Motor neuron (in vitro differentiated cells): ENCODE measurements around the gene POU6F1. TPM values are rescaled to one million over a fixed set of nuclear protein-coding genes. Genes with fewer than 3 reads are reported as not detected.
A peak's percentile ranks its signal among the peaks of the same experiment; 100 is the strongest.
"Not testable (repeated sequence)": the region's sequence is repeated elsewhere in the genome, so short reads cannot be mapped to it uniquely, and the experiment has no call there.

Experiments
- ATAC-seq, 8 experiments: fragments of 200-7000 bp; cut with Tn5 transposase; replicated peaks in 6 of 8; 2 replicates each; pipeline ENCODE4 v1.8.0; 2021; ENCODE audit warnings: mild to moderate bottlenecking in 8 of 8, moderate library complexity in 8 of 8
- H3K27ac ChIP-seq, 2 donors: fragments of 250-450 bp; sonication (Bioruptor Pico); 2 replicates each; pipeline ENCODE4 v1.9.0; 2021; ENCODE audit warnings: antibody characterized with exemption in 2 of 2, mild to moderate bottlenecking in 2 of 2, moderate library complexity in 1 of 2
- H3K4me1 ChIP-seq, 2 donors: fragments of 250-450 bp; sonication (Bioruptor Pico); replicated peaks in 1 of 2; 2 replicates each; pipeline ENCODE4 v1.6.1; 2021; ENCODE audit warnings: antibody characterized with exemption in 2 of 2, mild to moderate bottlenecking in 2 of 2, moderate library complexity in 1 of 2
- H3K4me3 ChIP-seq, 5 donors: fragments of 250-450 bp; sonication (Bioruptor Pico); 2 replicates each; pipeline ENCODE4 v1.9.0; 2021; ENCODE audit warnings: antibody characterized with exemption in 5 of 5, mild to moderate bottlenecking in 5 of 5, moderate library complexity in 4 of 5
- WGBS, 10 experiments: fragments of 450-650 bp; shearing (Covaris generic); methylation state at CpG; one replicate each; pipeline ENCODE4 v1.0.0; 2022; 5-methylcytosine and 5-hydroxymethylcytosine counted together
- in situ Hi-C, 9 experiments: fragments of 400-800 bp; cut with MboI; loops; one replicate each; pipeline ENCODE4 v1.15.0; 2021; ENCODE audit warnings: low sequenced_read_pairs in 9 of 9, low pct_unique_long_range_greater_than_20kb in 2 of 9; ENCODE audit not compliant: unreplicated experiment in 9 of 9
- total RNA-seq, 8 experiments: library from RNA; unstranded; fragments of 300-600 nt; gene quantifications; 2 replicates each; pipeline versions ENCODE4 v1.2.3 to v1.2.4, GENCODE V29; 2022

POU6F1 gene
- total RNA-seq, 8 experiments from 2014 or later: 3.2 to 28.7 (median 6.0) TPM

DNA sequence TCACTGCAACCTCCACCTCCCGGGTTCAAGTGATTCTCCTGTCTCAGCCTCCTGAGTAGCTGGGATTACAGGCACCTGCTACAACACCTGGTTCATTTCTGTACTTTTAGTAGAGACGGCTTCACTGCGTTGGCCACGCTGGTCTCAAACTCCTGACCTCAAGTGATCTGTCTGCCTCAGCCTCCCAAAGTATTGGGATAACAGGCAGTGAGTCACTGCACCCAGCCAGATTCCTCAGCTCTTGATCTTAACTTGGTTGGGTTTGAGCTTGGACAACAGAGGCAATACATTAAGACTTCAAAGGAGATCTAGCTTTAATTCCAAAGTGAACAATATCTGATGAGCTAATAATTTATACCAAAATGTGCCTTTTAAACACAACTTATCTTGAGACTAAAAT is 26.4 kb upstream of the POU6F1 start:
- no peak for ATAC-seq
- in situ Hi-C loops: no loop called here
- Histone ChIP-seq H3K27ac (no peak overlapping the region), H3K4me3 (no peak overlapping the region), H3K4me1 (peaks cover 9 to 10% of the 10 kb centered on the region in 2 donors)
- 80 to 100% (median 92%) methylated on average over 1 to 4 of the region's 4 CpGs; no CpG with 5 or more reads in 4 of the 10 experiments for WGBS, 10 experiments

DNA sequence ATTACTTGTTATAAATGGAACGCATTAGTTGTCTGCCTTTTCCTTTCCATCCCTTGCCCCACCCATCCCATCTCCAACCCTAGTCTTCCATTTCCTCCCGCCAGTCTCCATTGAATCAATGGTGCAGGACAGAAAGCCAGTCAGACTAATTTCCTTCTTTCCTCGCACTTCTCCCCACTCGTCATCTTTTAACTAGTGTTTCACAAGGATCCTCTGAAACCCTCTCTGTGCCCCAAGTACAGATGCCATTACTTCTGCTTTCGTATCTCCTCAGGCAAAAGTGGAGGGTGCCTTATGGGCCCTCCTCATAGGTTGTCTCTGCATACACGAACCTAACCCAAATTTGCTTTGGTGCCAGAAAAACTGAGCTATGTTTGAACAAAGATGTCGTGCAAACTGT is 25.0 kb upstream of the POU6F1 start:
- no peak for ATAC-seq
- in situ Hi-C loops: no loop called here
- Histone ChIP-seq H3K4me1 (peaks cover 9 to 10% of the 10 kb centered on the region in 2 donors), H3K4me3 (no peak overlapping the region), H3K27ac (no peak overlapping the region)
- WGBS, 10 experiments: 80 to 100% (median 90%) methylated on average over 1 to 6 of the region's 7 CpGs; no CpG with 5 or more reads in 1 of the 10 experiments

DNA sequence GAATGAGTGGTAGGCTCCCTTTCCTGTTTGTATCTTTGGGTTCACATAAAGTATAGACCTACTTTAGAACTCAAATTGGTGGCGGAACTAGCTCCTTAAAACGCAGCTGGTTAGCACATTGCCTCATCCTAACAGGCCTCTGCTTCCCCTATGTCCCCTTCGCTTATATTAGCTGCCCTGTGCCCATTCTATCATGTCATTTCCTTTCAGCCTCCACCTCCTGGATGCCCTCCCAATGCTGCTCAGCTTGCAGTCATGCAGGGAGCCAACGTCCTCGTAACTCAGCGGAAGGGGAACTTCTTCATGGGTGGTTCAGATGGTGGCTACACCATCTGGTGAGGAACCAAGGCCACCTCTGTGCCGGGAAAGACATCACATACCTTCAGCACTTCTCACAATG is 24.3 kb upstream of the POU6F1 start:
- WGBS, 10 experiments: 88 to 100% (median 95%) methylated on average over 1 to 6 of the region's 7 CpGs
- no peak overlapping the region for H3K27ac ChIP-seq

DNA sequence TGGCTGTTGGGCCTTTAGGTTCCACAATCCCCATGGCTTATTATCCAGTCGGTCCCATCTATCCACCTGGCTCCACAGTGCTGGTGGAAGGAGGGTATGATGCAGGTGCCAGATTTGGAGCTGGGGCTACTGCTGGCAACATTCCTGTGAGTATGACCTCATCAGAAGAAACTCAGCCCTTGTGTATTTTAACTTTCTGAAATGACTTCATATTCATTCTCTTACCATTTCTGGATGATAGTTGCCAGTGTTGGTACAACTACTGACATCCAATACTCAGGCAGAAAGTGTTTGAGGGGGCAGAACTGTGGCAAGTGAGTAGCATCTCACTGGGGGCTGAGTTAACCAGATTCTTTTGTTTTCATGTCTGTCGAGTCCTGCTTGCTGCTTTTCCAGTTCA is 23.1 kb upstream of the POU6F1 start:
- 71 to 100% (median 100%) methylated on average over 1 to 2 of the region's 2 CpGs; no CpG with 5 or more reads in 3 of the 10 experiments for WGBS, 10 experiments
- in situ Hi-C loops: no loop called here
- no peak overlapping the region for H3K4me3 ChIP-seq
- no peak for ATAC-seq
- H3K27ac ChIP-seq: no peak overlapping the region
- peaks cover 0 to 5% of the 10 kb centered on the region in 2 donors for H3K4me1 ChIP-seq

More for the DNA sequence above, 24.3 kb upstream of the POU6F1 start:
- ATAC-seq: no peak
- Histone ChIP-seq H3K4me1 (peaks cover 4 to 5% of the 10 kb centered on the region in 2 donors), H3K4me3 (no peak overlapping the region)
- in situ Hi-C loops: no loop called here

DNA sequence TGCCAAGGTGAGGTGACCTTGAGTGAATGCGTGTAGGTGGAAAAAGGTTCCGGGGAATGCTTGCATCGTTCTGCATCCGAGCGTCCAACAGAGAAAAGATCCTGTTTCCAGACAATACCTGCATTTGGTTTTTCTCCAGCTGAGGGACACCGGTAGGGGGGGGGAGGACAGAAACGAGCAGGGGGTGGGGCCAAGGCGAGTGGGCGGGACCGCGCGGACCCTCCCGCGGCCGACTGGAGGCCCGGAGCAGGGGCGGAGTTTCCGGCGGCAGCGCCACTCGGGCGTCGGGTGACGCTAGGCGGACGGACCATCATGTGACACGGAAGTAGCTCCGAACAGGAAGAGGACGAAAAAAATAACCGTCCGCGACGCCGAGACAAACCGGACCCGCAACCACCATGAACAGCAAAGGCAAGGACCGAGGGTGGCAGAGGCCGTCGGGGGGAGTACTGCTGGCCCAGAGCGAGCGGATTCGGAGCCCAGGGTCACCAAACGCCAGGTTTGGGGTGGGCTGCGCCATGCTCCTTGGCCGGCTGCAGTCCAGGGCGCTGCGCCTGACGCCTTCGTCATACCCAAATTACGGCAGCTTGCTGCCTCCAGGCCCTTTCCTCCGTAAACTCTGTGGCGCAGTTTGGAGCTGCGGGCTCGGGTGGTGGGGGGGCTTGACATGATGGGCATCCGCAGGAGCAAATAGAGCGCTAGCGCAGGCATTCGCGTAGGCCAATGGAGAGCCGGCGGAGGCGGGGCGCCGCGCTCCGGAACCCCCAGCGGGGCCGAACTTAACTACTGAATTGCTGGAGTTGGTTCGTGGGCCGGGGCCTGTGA is 20.9 kb upstream of the POU6F1 start, which contains the start of gene DAZAP2:
DAZAP2 (plus strand) TSS at position 317 of the 825 bp plus-strand sequence; CDS start at position 399, 82 bp downstream.
- H3K4me1 ChIP-seq: peaks cover 0 to 5% of the 10 kb centered on the region in 2 donors
- peak within 1 kb of the TSS; percentile 97 to 99 for H3K27ac ChIP-seq
- in situ Hi-C loops: no loop called here
- peak; percentile 87 to 97 (median 96) for ATAC-seq
- 0 to 3% (median 0%) methylated on average over 1 to 17 of the region's 70 CpGs; no CpG with 5 or more reads in 5 of the 10 experiments for WGBS, 10 experiments
- H3K4me3 ChIP-seq: peak within 1 kb of the TSS; percentile 93 to 100 (median 99)

DNA sequence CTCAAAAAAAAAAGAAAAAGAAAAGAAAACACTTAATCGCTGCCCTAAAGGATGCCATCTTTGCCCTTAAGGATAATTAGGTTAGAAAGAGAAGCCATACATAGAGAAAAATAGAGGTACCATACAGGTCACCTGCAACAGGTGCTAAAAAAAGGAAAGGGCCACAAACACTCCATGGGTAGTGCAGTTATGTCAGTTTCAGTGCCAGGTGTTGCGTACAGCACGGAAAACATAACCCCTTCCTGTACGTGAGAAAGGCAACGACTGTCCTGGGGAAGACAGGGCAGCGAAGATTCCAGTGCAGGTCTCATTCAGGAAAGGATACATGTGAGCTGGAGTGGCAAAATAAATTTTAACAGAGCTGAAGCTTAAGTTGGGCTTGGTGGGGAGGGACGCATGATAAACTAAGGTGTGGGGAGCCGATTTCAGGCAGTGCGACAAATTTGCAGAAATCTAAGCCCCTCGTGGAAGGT is 20.2 kb upstream of the POU6F1 start:
- peak in 4 of 8 experiments; percentile 0 to 1 (median 0) for ATAC-seq
- 10 to 100% (median 39%) methylated on average over 1 to 8 of the region's 10 CpGs for WGBS, 10 experiments
- Histone ChIP-seq H3K27ac (peak overlapping the region; percentile 66 to 71), H3K4me1 (peaks cover 0 to 5% of the 10 kb centered on the region in 2 donors), H3K4me3 (peak overlapping the region; percentile 93 to 100 (median 99))
- in situ Hi-C loops: no loop called here

DNA sequence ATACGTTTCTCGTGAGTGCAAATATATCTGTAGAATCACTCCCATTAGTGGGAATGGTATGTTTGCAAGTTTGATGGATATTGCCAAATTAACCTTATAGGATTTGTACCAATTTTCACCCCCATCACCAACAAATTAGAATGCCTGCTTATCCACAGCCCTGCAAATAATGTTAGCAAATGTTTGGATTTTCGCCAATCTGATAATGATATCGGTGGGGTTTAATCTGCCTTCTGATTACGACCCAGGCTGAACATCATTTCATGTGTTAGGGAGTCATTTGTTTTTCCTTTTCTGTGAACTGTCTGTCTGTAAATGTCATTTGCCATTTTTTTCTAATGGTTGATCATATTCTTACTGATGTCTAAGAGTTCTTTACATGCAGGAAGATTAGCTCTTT is 16.7 kb upstream of the POU6F1 start:
- Histone ChIP-seq H3K4me1 (no peaks in the 10 kb centered on the region), H3K4me3 (no peak overlapping the region), H3K27ac (no peak overlapping the region)
- in situ Hi-C loops: no loop called here
- 41 to 97% (median 87%) methylated on average over 3 to 5 of the region's 5 CpGs; no CpG with 5 or more reads in 1 of the 10 experiments for WGBS, 10 experiments
- no peak for ATAC-seq

DNA sequence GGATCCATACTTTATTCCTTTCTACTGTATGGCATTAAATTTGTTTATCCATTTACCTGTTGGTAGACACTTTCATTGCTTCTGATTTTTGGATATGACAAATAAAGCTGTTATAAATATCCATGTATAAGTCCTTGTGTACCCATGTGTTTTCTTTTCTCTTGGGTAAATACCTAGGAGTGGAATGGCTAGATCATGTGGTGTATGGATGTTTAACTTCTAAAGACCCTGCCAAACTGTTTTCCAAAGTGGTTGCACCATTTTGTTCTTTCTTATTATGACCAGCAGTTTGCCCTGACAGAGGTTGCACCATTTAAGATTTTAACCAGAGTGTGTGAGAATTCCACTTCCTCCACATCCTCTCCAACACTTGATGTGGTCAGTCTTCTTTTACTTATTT is 14.8 kb upstream of the POU6F1 start:
- in situ Hi-C loops: no loop called here
- no peak overlapping the region for H3K4me3 ChIP-seq
- H3K27ac ChIP-seq: no peak overlapping the region
- no peak for ATAC-seq
- no peaks in the 10 kb centered on the region for H3K4me1 ChIP-seq

DNA sequence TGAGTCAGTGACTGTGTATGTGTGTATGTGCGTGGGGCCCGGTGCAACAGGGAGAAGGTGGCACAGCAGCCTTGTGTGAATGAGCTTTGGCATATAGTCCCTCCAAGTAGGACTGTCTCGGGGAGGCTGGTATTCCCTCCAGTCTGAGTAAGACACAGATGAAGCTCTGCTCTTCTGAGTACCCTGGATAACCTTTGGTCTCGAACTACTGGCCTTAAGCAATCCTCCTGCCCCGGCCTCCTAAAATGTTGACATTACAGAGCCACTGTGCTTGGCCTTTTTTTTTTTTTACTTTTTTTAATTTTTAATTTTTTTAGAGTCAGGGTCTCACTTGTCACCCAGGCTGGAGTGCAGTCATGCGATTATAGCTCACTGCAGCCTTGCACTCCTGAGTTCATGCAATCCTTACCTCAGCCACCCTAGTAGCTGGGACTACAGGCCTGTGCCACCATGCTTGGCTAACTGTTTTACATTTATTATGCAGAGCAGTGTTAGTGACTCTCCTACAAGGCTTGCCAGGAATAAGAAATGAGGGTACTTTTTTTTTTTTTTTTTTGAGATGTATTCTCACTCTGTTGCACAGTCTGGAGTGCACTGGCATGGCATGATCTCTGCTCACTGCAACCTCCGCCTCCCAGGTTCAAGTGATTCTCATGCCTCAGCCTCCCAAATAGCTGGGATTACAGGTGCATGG is 11.4 kb upstream of the POU6F1 start:
- in situ Hi-C loops: no loop called here
- WGBS, 10 experiments: 88 to 100% (median 94%) methylated on average over 1 to 6 of the region's 7 CpGs; no CpG with 5 or more reads in 1 of the 10 experiments
- no peak overlapping the region for H3K4me3 ChIP-seq
- ATAC-seq: peak in 7 of 8 experiments; percentile 35 to 88 (median 52)
- no peak overlapping the region for H3K27ac ChIP-seq
- peaks cover 8 to 11% of the 10 kb centered on the region in 2 donors for H3K4me1 ChIP-seq

DNA sequence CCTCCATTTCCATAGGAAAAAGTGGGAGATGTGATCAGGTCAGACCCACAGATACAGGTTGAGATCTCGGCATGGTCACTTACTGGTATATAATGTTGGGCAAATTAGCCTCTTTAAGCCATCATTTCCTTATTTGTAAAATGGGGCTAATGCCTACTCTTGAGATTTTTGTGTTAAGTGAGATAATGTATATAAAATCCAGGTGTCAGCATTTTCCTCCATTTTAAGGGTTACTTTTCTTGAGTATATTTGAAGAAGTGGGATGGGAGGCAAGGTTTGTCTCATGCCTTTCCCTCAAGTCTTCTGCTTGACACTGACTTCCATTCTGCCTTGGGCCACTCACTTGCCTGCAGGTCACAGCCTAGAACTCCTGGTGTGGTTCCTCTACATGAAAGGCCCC is 10.1 kb upstream of the POU6F1 start:
- H3K4me1 ChIP-seq: peaks cover 8 to 11% of the 10 kb centered on the region in 2 donors
- ATAC-seq: no peak
- no peak overlapping the region for H3K27ac ChIP-seq
- WGBS, 10 experiments: 100% methylated on average over 1 of the region's 1 CpG; no CpG with 5 or more reads in 6 of the 10 experiments
- H3K4me3 ChIP-seq: no peak overlapping the region
- in situ Hi-C loops: no loop called here

DNA sequence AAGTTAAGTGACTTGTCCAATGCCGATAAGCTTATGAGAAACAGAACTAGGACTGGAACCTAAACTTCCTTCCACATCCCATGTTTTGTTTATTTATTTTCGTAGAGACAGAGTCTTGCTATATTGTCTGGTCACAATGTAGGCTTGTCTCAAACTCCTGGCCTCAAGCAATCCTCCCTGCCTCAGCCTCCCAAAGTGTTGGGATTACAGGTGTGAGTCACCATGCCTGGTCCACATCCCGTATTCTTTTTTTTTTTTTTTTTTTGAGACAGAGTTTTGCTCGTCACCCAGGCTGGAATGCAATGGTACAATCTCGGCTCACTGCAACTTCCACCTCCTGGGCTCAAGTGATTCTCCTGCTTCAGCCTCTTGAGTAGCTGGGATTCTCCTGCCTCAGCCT is 9.2 kb upstream of the POU6F1 start:
- peaks cover 8 to 11% of the 10 kb centered on the region in 2 donors for H3K4me1 ChIP-seq
- H3K4me3 ChIP-seq, in situ Hi-C loops, H3K27ac ChIP-seq, ATAC-seq: not testable (repeated sequence)
- WGBS, 10 experiments: 86 to 100% (median 96%) methylated on average over 1 to 4 of the region's 5 CpGs; no CpG with 5 or more reads in 1 of the 10 experiments

DNA sequence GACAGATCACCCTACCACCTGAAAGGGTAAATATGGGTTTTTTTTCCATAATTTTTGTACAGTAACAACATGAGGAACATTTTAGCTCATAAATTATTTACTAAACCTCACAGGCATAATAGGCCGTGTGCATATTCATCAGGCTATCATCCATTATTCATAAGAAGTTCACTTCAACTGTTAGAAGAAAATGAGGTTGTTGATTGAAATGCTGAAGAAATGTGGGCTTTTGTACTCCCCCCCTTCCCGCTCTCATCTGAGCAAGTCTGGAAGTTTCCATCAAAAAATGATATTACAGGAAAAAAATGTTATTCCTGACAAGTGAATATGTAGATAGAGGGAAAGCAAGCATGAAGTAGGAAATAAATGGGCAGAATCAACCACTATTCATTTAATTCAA is 7.9 kb upstream of the POU6F1 start:
- in situ Hi-C loops: no loop called here
- WGBS, 10 experiments: 0 to 83% (median 61%) methylated on average over 1 to 2 of the region's 2 CpGs; no CpG with 5 or more reads in 3 of the 10 experiments
- peak in 6 of 8 experiments; percentile 15 to 84 (median 52) for ATAC-seq
- Histone ChIP-seq H3K4me3 (no peak overlapping the region), H3K4me1 (peaks cover 8 to 11% of the 10 kb centered on the region in 2 donors), H3K27ac (no peak overlapping the region)

DNA sequence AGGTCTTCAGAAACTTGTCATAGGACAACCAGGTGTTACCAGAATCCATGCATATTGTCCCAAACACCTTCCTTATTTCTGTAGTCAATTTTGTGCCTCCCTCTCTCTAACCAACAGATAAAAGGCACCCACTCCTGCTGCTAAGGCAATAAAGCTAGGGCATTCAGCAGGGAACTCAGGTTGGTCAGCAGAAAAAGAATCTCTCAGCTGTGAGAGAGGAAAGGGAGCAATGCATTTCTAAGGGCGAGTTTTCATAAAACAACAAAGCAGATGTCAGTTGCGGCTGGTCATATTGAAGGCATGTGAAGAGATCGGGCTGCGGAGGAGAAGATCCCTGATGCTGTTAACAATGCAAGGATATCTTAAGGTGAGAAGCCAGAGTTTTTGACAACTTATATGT is 7.4 kb upstream of the POU6F1 start:
- in situ Hi-C loops: no loop called here
- no peak overlapping the region for H3K27ac ChIP-seq
- 20 to 60% (median 49%) methylated on average over 2 to 4 of the region's 4 CpGs; no CpG with 5 or more reads in 4 of the 10 experiments for WGBS, 10 experiments
- no peak overlapping the region for H3K4me3 ChIP-seq
- ATAC-seq: peak in 5 of 8 experiments; percentile 12 to 70 (median 41)
- H3K4me1 ChIP-seq: peaks cover 8 to 11% of the 10 kb centered on the region in 2 donors
